DOHH2 (cell line): ENCODE measurements around the gene CYP2J2.
"Not testable (repeated sequence)": the region's sequence is repeated elsewhere in the genome, so short reads cannot be mapped to it uniquely, and the experiment has no call there.

Source experiments
- H3F3A ChIP-seq: fragments of 200-600 bp; sonication (generic), shearing (Covaris generic); 2 replicates; pipeline ENCODE4 v1.6.0; 2016; ENCODE audit warnings: antibody characterized with exemption, mild to moderate bottlenecking; ENCODE audit not compliant: control insufficient read depth, insufficient read depth
- H3K27ac ChIP-seq: fragments of 200-600 bp; sonication (generic); 2 replicates; pipeline ENCODE4 v1.5.1; 2014; ENCODE audit warnings: low read depth, mild to moderate bottlenecking, low read length, moderate library complexity
- H3K27me3 ChIP-seq: fragments of 200-600 bp; sonication (generic); 2 replicates; pipeline ENCODE4 v1.6.1; 2014; ENCODE audit warnings: mild to moderate bottlenecking, low read length, mixed read lengths; ENCODE audit not compliant: control insufficient read depth
- H3K36me3 ChIP-seq: fragments of 200-600 bp; sonication (generic); 2 replicates; pipeline ENCODE4 v1.6.1; 2014; ENCODE audit warnings: mild to moderate bottlenecking, low read length, moderate library complexity, mixed read lengths; ENCODE audit not compliant: control insufficient read depth
- H3K4me1 ChIP-seq: fragments of 200-600 bp; sonication (generic); 2 replicates; pipeline ENCODE4 v1.6.1; 2014; ENCODE audit warnings: mild to moderate bottlenecking, low read length, mixed read lengths; ENCODE audit not compliant: control insufficient read depth
- H3K4me2 ChIP-seq: fragments of 200-600 bp; sonication (generic); 2 replicates; pipeline ENCODE4 v1.6.0; 2014; ENCODE audit warnings: mild to moderate bottlenecking, low read length, moderate library complexity
- H3K4me3 ChIP-seq: fragments of 200-600 bp; sonication (generic); 2 replicates; pipeline ENCODE4 v1.5.1; 2014; ENCODE audit warnings: mild to moderate bottlenecking, low read length, mixed read lengths
- H3K79me2 ChIP-seq: fragments of 200-600 bp; sonication (generic); 2 replicates; pipeline ENCODE4 v1.6.1; 2014; ENCODE audit warnings: mild to moderate bottlenecking, low read length, mixed read lengths; ENCODE audit not compliant: control insufficient read depth
- H3K9me2 ChIP-seq: fragments of 200-600 bp; sonication (generic); replicated peaks from 2 replicates; pipeline ENCODE4 v1.6.1; 2014; ENCODE audit warnings: mild to moderate bottlenecking, low read length, mixed read lengths; ENCODE audit not compliant: control insufficient read depth
- H3K9me3 ChIP-seq: fragments of 200-600 bp; sonication (generic); 2 replicates; pipeline ENCODE4 v1.6.1; 2014; ENCODE audit warnings: antibody characterized with exemption, low read length, mixed read lengths; ENCODE audit not compliant: control insufficient read depth, insufficient read depth
- H4K20me1 ChIP-seq: fragments of 200-600 bp; sonication (generic); 2 replicates; pipeline ENCODE4 v1.6.0; 2014; ENCODE audit warnings: low read depth, mild to moderate bottlenecking, antibody characterized with exemption, low read length, moderate library complexity; ENCODE audit not compliant: control insufficient read depth, insufficient read depth
- CTCF ChIP-seq: fragments of 200-600 bp; sonication (generic); IDR thresholded peaks from one replicate; pipeline ENCODE4 v1.5.1; 2014; ENCODE audit warnings: antibody characterized with exemption, mild to moderate bottlenecking, low read depth, low read length; ENCODE audit not compliant: poor library complexity, severe bottlenecking
- EZH2phosphoT487 ChIP-seq: fragments of 200-600 bp; sonication (generic); IDR thresholded peaks from 2 replicates; pipeline ENCODE4 v1.6.1; 2017; ENCODE audit warnings: borderline replicate concordance, mild to moderate bottlenecking, antibody characterized with exemption, low read length, moderate library complexity, mixed read lengths

The CYP2J2 gene

GRCh38 chr1:59971464-59971911 lies 44.9 kb upstream of the CYP2J2 start:
- H3K36me3 ChIP-seq = no peaks in the 10 kb centered on the region
- H3K4me2 ChIP-seq = no peak overlapping the region
- no peaks in the 10 kb centered on the region for H3K4me1 ChIP-seq
- no peaks in the 10 kb centered on the region for H3K9me3 ChIP-seq
- H3K9me2 ChIP-seq = no peaks in the 10 kb centered on the region
- H3K4me3 ChIP-seq = no peak overlapping the region
- H3K27ac ChIP-seq = no peak overlapping the region
- H3F3A ChIP-seq = no peaks in the 10 kb centered on the region
- H3K79me2 ChIP-seq = no peaks in the 10 kb centered on the region
- H3K27me3 ChIP-seq = no peaks in the 10 kb centered on the region
- no peaks in the 10 kb centered on the region for H4K20me1 ChIP-seq
- TF ChIP-seq CTCF (peak; percentile 95), EZH2phosphoT487 (no peak)

- not testable (repeated sequence) for H3K4me1 ChIP-seq, H3F3A ChIP-seq, H3K9me2 ChIP-seq, H4K20me1 ChIP-seq, H3K4me3 ChIP-seq, H3K36me3 ChIP-seq, H3K79me2 ChIP-seq, H3K9me3 ChIP-seq, H3K27me3 ChIP-seq, H3K4me2 ChIP-seq, H3K27ac ChIP-seq
These were observed 43.1 kb upstream of the CYP2J2 start for GRCh38 chr1:59969542-59970175.

GRCh38 chr1:59968746-59969145 lies 42.2 kb upstream of the CYP2J2 start:
- H3K9me3 ChIP-seq, H3K4me2 ChIP-seq, H3K36me3 ChIP-seq, H3F3A ChIP-seq, H3K27ac ChIP-seq, H3K9me2 ChIP-seq, H3K4me1 ChIP-seq, H3K27me3 ChIP-seq, H3K4me3 ChIP-seq, H4K20me1 ChIP-seq, H3K79me2 ChIP-seq: not testable (repeated sequence)

GRCh38 chr1:59967780-59968179 lies 41.2 kb upstream of the CYP2J2 start:
- no peaks in the 10 kb centered on the region for H3K27me3 ChIP-seq
- no peaks in the 10 kb centered on the region for H3K36me3 ChIP-seq
- no peaks in the 10 kb centered on the region for H3K9me2 ChIP-seq
- no peaks in the 10 kb centered on the region for H3F3A ChIP-seq
- no peak overlapping the region for H3K4me2 ChIP-seq
- no peak overlapping the region for H3K4me3 ChIP-seq
- no peaks in the 10 kb centered on the region for H4K20me1 ChIP-seq
- H3K9me3 ChIP-seq = no peaks in the 10 kb centered on the region
- H3K27ac ChIP-seq = no peak overlapping the region
- no peak for TF ChIP-seq CTCF
- no peak for TF ChIP-seq EZH2phosphoT487
- H3K79me2 ChIP-seq = no peaks in the 10 kb centered on the region
- no peaks in the 10 kb centered on the region for H3K4me1 ChIP-seq
